HG02852 (cell line): ENCODE data around the gene PGPEP1.
A peak's percentile ranks its signal among the peaks of the same experiment; 100 is the strongest.

Source experiments
- ATAC-seq: cut with Tn5 transposase; IDR thresholded peaks from one replicate; pipeline ENCODE4 v1.9.1; 2021; ENCODE audit warnings: mild to moderate bottlenecking, moderate library complexity; ENCODE audit not compliant: unreplicated experiment

PGPEP1 gene

GRCh38 chr19:18340190-18340989 is at the start of gene PGPEP1:
Gene PGPEP1 (plus strand): TSS chr19:18340598. CDS start chr19:18340682, 84 bp downstream.
- ATAC-seq: peak; percentile 66

GRCh38 chr19:18291019-18291524 is 49.3 kb upstream of the PGPEP1 start:
- no peak for ATAC-seq

- peak; percentile 52 for ATAC-seq
These were observed 48.6 kb upstream of the PGPEP1 start for GRCh38 chr19:18291590-18292461.

GRCh38 chr19:18292462-18292809 is 48.0 kb upstream of the PGPEP1 start:
- ATAC-seq: no peak

- no peak for ATAC-seq
These were observed 47.4 kb upstream of the PGPEP1 start for GRCh38 chr19:18292810-18293641.

- ATAC-seq: no peak
These were observed 46.5 kb upstream of the PGPEP1 start for GRCh38 chr19:18293642-18294466.

GRCh38 chr19:18294467-18294864 is 45.9 kb upstream of the PGPEP1 start:
- ATAC-seq: no peak

- no peak for ATAC-seq
These were observed 45.4 kb upstream of the PGPEP1 start for GRCh38 chr19:18295034-18295451.

GRCh38 chr19:18297308-18297707 is 43.1 kb upstream of the PGPEP1 start:
- no peak for ATAC-seq

- ATAC-seq: no peak
These were observed 41.8 kb upstream of the PGPEP1 start for GRCh38 chr19:18298601-18299000.

- no peak for ATAC-seq
These were observed 40.7 kb upstream of the PGPEP1 start for GRCh38 chr19:18299654-18300053.

- ATAC-seq: no peak
These were observed 39.3 kb upstream of the PGPEP1 start for GRCh38 chr19:18300930-18301717.

GRCh38 chr19:18301718-18302111 is 38.7 kb upstream of the PGPEP1 start:
- ATAC-seq: no peak

GRCh38 chr19:18304208-18304457 is 36.3 kb upstream of the PGPEP1 start:
- no peak for ATAC-seq

- ATAC-seq: no peak
These were observed 35.7 kb upstream of the PGPEP1 start for GRCh38 chr19:18304458-18305310.

- ATAC-seq: no peak
These were observed 34.0 kb upstream of the PGPEP1 start for GRCh38 chr19:18306209-18306887.

GRCh38 chr19:18306888-18307260 is 33.5 kb upstream of the PGPEP1 start:
- ATAC-seq: no peak

GRCh38 chr19:18307271-18307681 is 33.1 kb upstream of the PGPEP1 start:
- no peak for ATAC-seq
